ENCODE results near the gene DIP2A.

Gene DIP2A

GRCh38 chr21:46413365-46413696 lies 45.4 kb upstream of the DIP2A start:
- TF ChIP-seq CTCF (conservative IDR thresholded peaks at IDR 0.05; ENCODE audit: low read depth, low read length) = no peak
- no peak for DNase-seq (ENCODE audit: low read depth)
- no peak overlapping the region for H3K4me3 ChIP-seq (ENCODE audit: low read length)

GRCh38 chr21:46414965-46415275 lies 43.8 kb upstream of the DIP2A start:
- no peak for TF ChIP-seq CTCF (conservative IDR thresholded peaks at IDR 0.05; ENCODE audit: low read depth, low read length)
- H3K4me3 ChIP-seq (ENCODE audit: low read length) = no peak overlapping the region
- no peak for DNase-seq (ENCODE audit: low read depth)

GRCh38 chr21:46416551-46416950 lies 42.1 kb upstream of the DIP2A start:
- no peak overlapping the region for H3K4me3 ChIP-seq (ENCODE audit: low read length)
- no peak for DNase-seq (ENCODE audit: low read depth)
- no peak for TF ChIP-seq CTCF (conservative IDR thresholded peaks at IDR 0.05; ENCODE audit: low read depth, low read length)

GRCh38 chr21:46418265-46418946 lies 40.3 kb upstream of the DIP2A start:
- H3K4me3 ChIP-seq (ENCODE audit: low read length) = no peak overlapping the region
- no peak for TF ChIP-seq CTCF (conservative IDR thresholded peaks at IDR 0.05; ENCODE audit: low read depth, low read length)
- DNase-seq (ENCODE audit: low read depth) = no peak

- TF ChIP-seq CTCF (conservative IDR thresholded peaks at IDR 0.05; ENCODE audit: low read depth, low read length) = no peak
- no peak for DNase-seq (ENCODE audit: low read depth)
- no peak overlapping the region for H3K4me3 ChIP-seq (ENCODE audit: low read length)
Measured at GRCh38 chr21:46420241-46421190, 38.2 kb upstream of the DIP2A start.

- DNase-seq (ENCODE audit: low read depth) = no peak
- no peak for TF ChIP-seq CTCF (conservative IDR thresholded peaks at IDR 0.05; ENCODE audit: low read depth, low read length)
- no peak overlapping the region for H3K4me3 ChIP-seq (ENCODE audit: low read length)
Measured at GRCh38 chr21:46421191-46421750, 37.4 kb upstream of the DIP2A start.

Data from retinal pigment epithelial cell (primary cell).